ENCODE results near the gene HEG1. TPM values are rescaled to one million over a fixed set of nuclear protein-coding genes. Genes with fewer than 3 reads are reported as not detected.

HEG1 gene
- total and polyA plus RNA-seq, 2 donors (not counting 3 experiments of a cell fraction or from before 2014, with no cell fraction given) = 50.1 to 106 TPM

GRCh38 chr3:125053304-125053699 lies 2.5 kb downstream of the HEG1 start:
- Histone ChIP-seq H3K9ac (replicated peaks; ENCODE audit: extremely low read depth, insufficient read depth, low read length) (peak overlapping the region; percentile 47), H4K20me1 (replicated peaks; ENCODE audit: control insufficient read depth, extremely low read depth, insufficient read depth, low read length) (no peaks in the 10 kb centered on the region)

More at GRCh38 chr3:125053304-125053699, 2.5 kb downstream of the HEG1 start:
- peak overlapping the region; percentile 84 for H3K27ac ChIP-seq (ENCODE audit: insufficient read depth, low read depth, low read length)
- H3K4me2 ChIP-seq (ENCODE audit: insufficient read depth, low read length) = peak overlapping the region; percentile 97
- peaks cover 51% of the 10 kb centered on the region for H3K4me1 ChIP-seq (ENCODE audit: control insufficient read depth, extremely low read depth, insufficient read depth, low read length)
- no peak overlapping the region for H2AFZ ChIP-seq (ENCODE audit: low read depth, low read length)
- BruUV-seq (replicated peaks) = no TSS peak
- no peaks in the 10 kb centered on the region for H3K9me1 ChIP-seq (replicated peaks; ENCODE audit: control insufficient read depth, extremely low read depth, insufficient read depth, low read length)
- peak overlapping the region in 1 of 3 experiments; percentile 85 for H3K4me3 ChIP-seq (replicated peaks in 1 of 3; ENCODE audit: insufficient read depth in 1 of 3, low read depth in 1 of 3, low read length in 3 of 3)
- POLR2A ChIA-PET = interaction anchor here (1.4 kb wide), 1 partner anchor 10 kb away, joined by 4 read pairs; no protein-coding TSS in a partner anchor
- dilution Hi-C loops (cut with MboI; ENCODE audit: extremely low pct_ligation_motif_present, low sequenced_read_pairs) = no loop called here
- DNase-seq (ENCODE audit: low read depth, low spot score) (no peak), FAIRE-seq (peak; percentile 8)
- CTCF ChIA-PET = interaction anchor here (1.5 to 3.9 kb wide), 7 partner anchors 10 to 110 kb away, joined by 5 to 18 read pairs (median 9); no protein-coding TSS in a partner anchor
- H3K79me2 ChIP-seq (ENCODE audit: control insufficient read depth, insufficient read depth, low read length) = peaks cover 50% of the 10 kb centered on the region
- intact Hi-C loops (cut with micrococcal nuclease) = loop anchor here (5.0 to 10.0 kb wide), 3 partner anchors 41 to 384 kb away; no protein-coding TSS in a partner anchor
- H3K36me3 ChIP-seq (ENCODE audit: control insufficient read depth in 2 of 2, extremely low read depth in 1 of 2, insufficient read depth in 2 of 2, low read length in 2 of 2) = no peaks in the 10 kb centered on the region
- H3K9me3 ChIP-seq (replicated peaks; ENCODE audit: control insufficient read depth, insufficient read depth, low read length) = no peaks in the 10 kb centered on the region
- H3K27me3 ChIP-seq (ENCODE audit: control insufficient read depth in 2 of 2, insufficient read depth in 2 of 2, low read length in 2 of 2) = no peaks in the 10 kb centered on the region
- TF ChIP-seq EZH2 (IDR thresholded peaks at IDR 0.05; ENCODE audit: borderline replicate concordance, low read depth, low read length, severe bottlenecking) = no peak
- no peak for TF ChIP-seq FOS (IDR thresholded peaks at IDR 0.05; ENCODE audit: borderline replicate concordance, insufficient read depth, low read length)
- no peak for TF ChIP-seq POLR2AphosphoS5 (IDR thresholded peaks at IDR 0.05; ENCODE audit: insufficient read depth, low read depth, low read length)
- no peak for TF ChIP-seq POLR2A (IDR thresholded peaks at IDR 0.05; ENCODE audit: low read depth, low read length)
- no peak for TF ChIP-seq CTCF (IDR thresholded peaks at IDR 0.05; ENCODE audit: extremely low read depth in 1 of 2, insufficient read depth in 1 of 2, low read depth in 1 of 2, low read length in 2 of 2)
- TF ChIP-seq JUN (IDR thresholded peaks at IDR 0.05; ENCODE audit: borderline replicate concordance, insufficient read depth, insufficient read length, low read depth) = no peak
- no peak for TF ChIP-seq MAX (IDR thresholded peaks at IDR 0.05; ENCODE audit: insufficient read depth, insufficient read length)
- TF ChIP-seq MYC (IDR thresholded peaks at IDR 0.05; ENCODE audit: low read depth, low read length) = no peak
- no peak for TF ChIP-seq GATA2 (IDR thresholded peaks at IDR 0.05; ENCODE audit: insufficient read depth, insufficient read length, low read depth, low read length)
